Choroid plexus epithelial cell (primary cell): ENCODE results near the gene ECI1.

Source experiments
- DNase-seq: peaks from one replicate; pipeline ENCODE4 v3.0.0-alpha.2; 2010; ENCODE audit warnings: low read depth
- H3K4me3 ChIP-seq: 2 replicates; pipeline ENCODE4 v1.5.1; 2011; ENCODE audit warnings: low read depth, mild to moderate bottlenecking, control low read depth, low read length, moderate library complexity
- CTCF ChIP-seq: conservative IDR thresholded peaks from 2 replicates; pipeline ENCODE4 v1.5.1; 2011; ENCODE audit warnings: low read depth, mild to moderate bottlenecking, control low read depth, inconsistent platforms, low read length, moderate library complexity

Gene ECI1

DNA sequence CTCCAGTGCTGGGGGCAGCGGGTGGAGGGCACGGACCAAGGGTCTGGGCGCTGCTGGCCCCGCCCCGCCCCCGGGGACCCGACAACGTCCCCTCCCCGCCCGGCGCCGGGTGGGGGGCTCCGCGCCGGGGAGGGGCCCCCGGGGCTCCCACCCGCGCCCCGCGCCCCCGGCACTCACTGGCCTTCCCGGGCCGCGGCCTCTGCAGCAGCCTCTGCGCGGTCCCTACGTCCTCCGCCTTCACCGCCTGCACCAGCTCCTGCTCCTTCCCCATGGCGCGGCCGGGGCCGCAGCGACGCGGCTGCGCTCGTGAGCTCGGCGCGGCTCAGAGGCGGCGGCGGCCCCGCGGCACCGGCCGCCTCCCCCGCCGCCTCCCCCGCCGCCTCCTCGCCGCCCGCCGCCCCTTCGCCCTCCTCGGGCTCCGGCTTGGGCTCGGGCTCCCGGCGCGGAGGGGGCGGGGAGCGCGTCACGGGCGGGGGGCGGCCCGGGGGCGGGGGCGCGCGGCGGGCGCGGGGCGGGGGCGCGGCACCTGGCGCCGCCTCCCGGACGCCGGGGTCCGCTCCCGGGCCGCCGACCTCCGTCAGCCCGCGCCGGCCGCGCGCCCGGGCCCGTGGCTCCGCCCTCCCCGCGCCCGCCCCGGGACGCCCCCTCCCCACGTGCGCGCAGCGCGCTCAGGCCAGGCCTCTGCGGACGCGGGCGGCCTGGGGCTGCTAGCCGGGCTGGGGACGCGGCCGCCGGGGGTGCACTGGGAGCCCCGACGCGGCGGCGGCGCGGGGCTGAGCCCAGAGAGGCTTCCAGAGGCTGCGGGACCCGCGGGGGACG is 55.0 kb downstream of the ECI1 start, which contains the start of gene CASKIN1:
TSS of gene CASKIN1 (minus strand) at position 444 of the 819 bp plus-strand sequence. CDS start at position 271, 173 bp downstream.
- TF ChIP-seq CTCF, result no peak
- peak; percentile 17 for DNase-seq
- H3K4me3 ChIP-seq, result peak within 1 kb of the TSS; percentile 32

GRCh38 chr16:2195322-2196161 is 55.8 kb downstream of the ECI1 start:
- DNase-seq, result no peak
- H3K4me3 ChIP-seq, result no peak overlapping the region
- TF ChIP-seq CTCF, result no peak

GRCh38 chr16:2194852-2195321 is 56.5 kb downstream of the ECI1 start:
- peak; percentile 48 for TF ChIP-seq CTCF
- H3K4me3 ChIP-seq, result no peak overlapping the region
- DNase-seq, result peak; percentile 59

GRCh38 chr16:2194166-2194834 is 57.1 kb downstream of the ECI1 start:
- TF ChIP-seq CTCF, result no peak
- no peak overlapping the region for H3K4me3 ChIP-seq
- DNase-seq, result peak; percentile 34

DNA sequence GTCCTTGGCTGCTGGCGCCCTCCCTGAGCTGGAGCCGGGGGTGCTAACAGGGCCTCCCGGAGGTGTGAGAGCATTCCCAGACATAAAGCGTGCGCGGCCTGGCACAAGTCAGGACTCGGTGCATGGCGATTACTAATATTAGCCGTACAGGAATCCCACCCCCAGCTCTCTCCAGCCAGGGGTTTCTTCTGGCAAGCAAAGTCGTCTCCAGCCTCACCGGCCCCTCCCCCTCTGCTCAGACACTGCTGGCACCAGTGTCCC is 60.0 kb downstream of the ECI1 start:
- no peak for TF ChIP-seq CTCF
- H3K4me3 ChIP-seq, result no peak overlapping the region
- DNase-seq, result no peak

GRCh38 chr16:2190659-2191445 is 60.5 kb downstream of the ECI1 start:
- TF ChIP-seq CTCF, result no peak
- DNase-seq, result no peak
- H3K4me3 ChIP-seq, result no peak overlapping the region
